AG09309 (cell line): Measurements from ENCODE around the gene PCNX1.

Experiments used
- DNase-seq: peaks from one replicate; pipeline ENCODE4 v3.0.0-alpha.2; 2010; ENCODE audit warnings: low read depth
- H3K4me3 ChIP-seq: 2 replicates; pipeline ENCODE4 v1.5.1; 2011; ENCODE audit warnings: mild to moderate bottlenecking, low read depth, low read length, moderate library complexity; ENCODE audit not compliant: control insufficient read depth
- TF ChIP-seq, protein P1 (sequence below): IDR thresholded peaks from 2 replicates; pipeline ENCODE4 v1.5.1; 2011; ENCODE audit warnings: mild to moderate bottlenecking, low read depth, low read length, inconsistent platforms; ENCODE audit not compliant: insufficient read depth, control insufficient read depth; ENCODE audit errors: missing control alignments

Gene PCNX1

DNA sequence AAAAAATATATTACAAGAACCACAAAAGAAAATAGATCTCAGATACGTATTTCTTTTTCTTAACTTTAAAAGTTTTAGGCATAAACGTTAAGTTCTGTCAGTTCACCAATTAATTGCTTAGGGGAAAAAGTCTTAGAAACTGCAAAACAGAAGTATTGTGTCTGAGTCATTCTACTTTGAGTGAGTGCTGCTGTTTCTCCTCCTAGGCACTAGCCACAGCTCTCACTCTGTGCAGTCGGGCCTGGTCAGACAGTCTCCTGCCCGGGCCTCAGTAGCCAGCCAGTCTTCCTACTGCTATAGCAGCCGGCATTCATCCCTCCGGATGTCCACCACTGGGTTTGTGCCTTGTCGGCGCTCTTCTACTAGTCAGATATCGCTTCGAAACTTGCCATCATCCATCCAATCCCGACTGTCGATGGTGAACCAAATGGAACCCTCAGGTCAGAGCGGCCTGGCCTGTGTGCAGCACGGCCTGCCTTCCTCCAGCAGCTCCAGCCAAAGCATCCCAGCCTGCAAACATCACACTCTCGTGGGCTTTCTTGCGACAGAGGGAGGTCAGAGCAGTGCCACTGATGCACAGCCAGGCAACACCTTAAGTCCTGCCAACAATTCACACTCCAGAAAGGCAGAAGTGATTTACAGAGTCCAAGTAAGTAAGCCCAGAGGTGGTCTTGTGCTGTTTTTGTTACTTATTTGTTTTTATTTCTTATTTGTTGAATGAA, 201.3 kb downstream of the PCNX1 start:
- no peak for DNase-seq
- H3K4me3 ChIP-seq, result no peak overlapping the region
- TF ChIP-seq, protein P1, sequence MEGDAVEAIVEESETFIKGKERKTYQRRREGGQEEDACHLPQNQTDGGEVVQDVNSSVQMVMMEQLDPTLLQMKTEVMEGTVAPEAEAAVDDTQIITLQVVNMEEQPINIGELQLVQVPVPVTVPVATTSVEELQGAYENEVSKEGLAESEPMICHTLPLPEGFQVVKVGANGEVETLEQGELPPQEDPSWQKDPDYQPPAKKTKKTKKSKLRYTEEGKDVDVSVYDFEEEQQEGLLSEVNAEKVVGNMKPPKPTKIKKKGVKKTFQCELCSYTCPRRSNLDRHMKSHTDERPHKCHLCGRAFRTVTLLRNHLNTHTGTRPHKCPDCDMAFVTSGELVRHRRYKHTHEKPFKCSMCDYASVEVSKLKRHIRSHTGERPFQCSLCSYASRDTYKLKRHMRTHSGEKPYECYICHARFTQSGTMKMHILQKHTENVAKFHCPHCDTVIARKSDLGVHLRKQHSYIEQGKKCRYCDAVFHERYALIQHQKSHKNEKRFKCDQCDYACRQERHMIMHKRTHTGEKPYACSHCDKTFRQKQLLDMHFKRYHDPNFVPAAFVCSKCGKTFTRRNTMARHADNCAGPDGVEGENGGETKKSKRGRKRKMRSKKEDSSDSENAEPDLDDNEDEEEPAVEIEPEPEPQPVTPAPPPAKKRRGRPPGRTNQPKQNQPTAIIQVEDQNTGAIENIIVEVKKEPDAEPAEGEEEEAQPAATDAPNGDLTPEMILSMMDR, result no peak

DNA sequence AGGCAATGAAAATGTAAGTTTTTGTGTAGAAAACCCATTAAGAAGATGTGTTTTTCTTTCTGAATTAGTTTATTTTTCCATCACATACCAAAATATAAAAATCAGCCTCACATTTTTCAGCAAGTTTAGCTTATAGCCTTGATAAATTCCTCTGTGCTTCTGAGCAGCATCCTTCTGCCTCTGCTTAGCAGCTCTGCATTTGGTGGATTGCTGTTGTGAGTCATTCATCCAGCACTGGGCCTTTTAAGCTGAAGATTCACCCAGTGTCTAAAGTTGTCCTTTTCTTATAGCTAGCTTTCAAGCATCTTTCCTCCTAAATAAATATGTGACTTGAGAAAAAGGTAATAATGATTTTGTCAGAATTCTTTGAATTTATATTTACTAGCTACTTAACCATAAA, 206.1 kb downstream of the PCNX1 start:
- TF ChIP-seq, protein P1, result no peak
- no peak overlapping the region for H3K4me3 ChIP-seq
- DNase-seq, result no peak

DNA sequence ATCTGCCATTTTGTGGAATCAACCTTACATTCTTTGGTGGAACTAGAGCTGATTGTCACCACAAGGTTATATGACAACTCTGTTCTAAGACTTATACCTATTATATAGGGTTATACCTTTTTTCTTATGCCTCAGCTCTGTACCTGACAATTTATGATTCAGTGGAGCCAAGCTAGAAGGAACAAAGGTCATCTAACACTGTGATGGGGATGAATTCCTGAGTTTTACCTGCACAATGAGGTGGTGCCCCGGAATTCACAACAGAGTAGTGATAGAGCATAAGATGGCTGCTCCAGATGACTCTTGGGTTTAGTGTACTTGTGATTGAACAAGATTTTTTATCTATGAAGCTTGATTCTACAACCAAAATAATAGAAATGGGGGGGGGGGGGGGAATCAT, 207.3 kb downstream of the PCNX1 start:
- DNase-seq, result no peak

DNA sequence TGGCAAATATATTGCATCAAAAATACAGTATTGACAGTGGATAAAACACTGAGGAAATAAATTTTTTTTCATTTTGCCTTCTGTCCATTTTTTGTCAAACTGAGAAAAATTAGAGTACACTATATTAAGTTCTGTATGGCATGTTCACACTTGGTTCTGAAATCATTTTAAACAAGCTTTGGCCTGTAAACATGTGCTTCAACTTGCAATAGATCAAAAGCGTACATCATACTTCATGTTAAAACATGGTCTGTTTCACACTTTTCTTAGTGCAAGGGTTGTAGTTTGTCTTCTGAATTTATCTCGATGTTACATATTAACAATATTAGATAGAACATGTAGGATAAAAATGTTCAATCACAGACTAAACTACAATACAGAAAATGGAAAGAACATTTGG, 208.0 kb downstream of the PCNX1 start:
- TF ChIP-seq, protein P1, result no peak
- DNase-seq, result no peak
- no peak overlapping the region for H3K4me3 ChIP-seq

More for the DNA sequence above, 207.3 kb downstream of the PCNX1 start:
- TF ChIP-seq, protein P1, result no peak
- H3K4me3 ChIP-seq, result no peak overlapping the region

DNA sequence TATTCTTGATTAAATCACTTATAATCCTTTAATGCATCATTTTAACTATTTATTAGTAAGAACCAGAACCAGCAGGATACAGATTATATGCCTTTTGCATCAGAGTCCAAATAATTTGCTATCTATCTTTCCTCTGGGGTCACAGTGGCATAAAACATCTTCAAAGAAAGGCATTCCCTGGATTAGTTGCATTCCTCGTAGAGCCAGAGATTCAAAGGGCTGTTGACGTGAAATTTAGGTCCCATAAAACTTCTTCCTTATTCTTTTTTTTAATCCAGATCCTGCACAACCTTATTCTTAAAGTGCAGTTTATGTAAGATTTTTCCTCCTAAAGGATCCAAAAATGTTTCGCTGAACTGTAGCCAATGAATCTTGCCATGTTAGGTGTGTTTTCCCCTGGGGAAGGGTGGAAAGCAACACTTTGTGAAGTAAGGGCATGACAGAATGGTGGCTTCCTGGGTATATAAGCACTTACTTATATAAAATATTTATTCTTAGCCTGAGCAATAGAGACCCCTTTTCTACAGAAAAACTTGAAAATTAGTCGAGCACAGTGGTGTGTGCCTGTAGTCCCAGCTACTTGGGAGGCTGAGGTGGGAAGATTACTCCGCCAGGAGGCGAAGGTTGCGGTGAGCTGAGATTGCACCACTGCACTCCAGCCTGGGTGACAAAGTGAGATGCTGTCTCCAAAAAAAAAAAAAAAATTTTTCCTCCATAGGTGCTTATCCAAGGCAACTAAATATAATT, 208.7 kb downstream of the PCNX1 start:
- TF ChIP-seq, protein P1, result no peak
- H3K4me3 ChIP-seq, result no peak overlapping the region

DNA sequence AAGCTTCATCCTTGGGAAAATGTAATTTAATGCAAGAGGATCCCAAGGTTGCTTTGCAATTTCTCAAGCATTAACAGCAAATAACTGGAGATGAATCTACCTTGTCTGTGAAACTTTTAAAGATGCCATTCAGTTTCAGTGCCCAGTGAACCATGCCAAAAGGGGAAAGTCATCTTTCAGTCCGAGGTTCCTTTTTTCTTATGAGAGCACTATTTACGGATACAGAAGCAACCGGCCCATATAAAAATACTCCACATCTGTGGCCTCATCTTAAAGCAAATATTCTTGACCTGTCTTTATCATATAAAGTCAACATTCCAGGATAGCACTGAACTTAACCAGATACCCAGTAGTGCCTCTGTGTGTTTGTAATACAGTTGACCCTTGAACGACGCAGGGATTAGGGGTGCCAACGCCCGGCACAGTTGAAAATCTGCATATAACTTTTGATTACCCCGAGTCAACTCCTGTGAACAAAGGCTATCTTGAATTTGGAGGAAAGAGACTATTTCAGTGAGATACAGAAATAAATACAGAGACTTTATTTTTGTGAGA, 209.4 kb downstream of the PCNX1 start:
- no peak overlapping the region for H3K4me3 ChIP-seq
- DNase-seq, result no peak
- TF ChIP-seq, protein P1, result no peak

More for the DNA sequence above, 208.7 kb downstream of the PCNX1 start:
- DNase-seq, result no peak
